ENCODE measurements around the gene MYO3A. TPM values are rescaled to one million over a fixed set of nuclear protein-coding genes. Genes with fewer than 3 reads are reported as not detected.

MYO3A gene
- total and polyA plus RNA-seq, 2 experiments from 2014 or later: 3.0 to 10.7 TPM

- Histone ChIP-seq H3K27ac (ENCODE audit: low read depth) (no peak overlapping the region), H4K20me1 (replicated peaks; ENCODE audit: insufficient read depth) (no peaks in the 10 kb centered on the region), H2AFZ (no peak overlapping the region), H3K4me3 (no peak overlapping the region), H3K4me1 (ENCODE audit: insufficient read depth) (no peaks in the 10 kb centered on the region), H3K4me2 (no peak overlapping the region), H3K9me2 (ENCODE audit: insufficient read depth) (no peaks in the 10 kb centered on the region), H3K79me2 (replicated peaks; ENCODE audit: insufficient read depth) (no peaks in the 10 kb centered on the region), H3K36me3 (ENCODE audit: insufficient read depth) (no peaks in the 10 kb centered on the region), H3K27me3 (ENCODE audit: insufficient read depth) (no peaks in the 10 kb centered on the region), H3F3A (replicated peaks; ENCODE audit: low read depth) (no peaks in the 10 kb centered on the region)
- no peak for ATAC-seq
- Mint-ChIP-seq H3K36me3 (ENCODE audit: low read depth) (no peaks in the 10 kb centered on the region; the same call in 2 of the 3 replicates), H3K4me3 (no peak overlapping the region), H3K9me3 (no peaks in the 10 kb centered on the region), H3K27ac (no peak overlapping the region), H3K27me3 (ENCODE audit: insufficient read depth, low read depth, poor library complexity) (peaks cover 4% of the 10 kb centered on the region), H3K4me1 (peaks cover 8% of the 10 kb centered on the region)
- TF ChIP-seq ETS1 (IDR thresholded peaks at IDR 0.05) (no peak), NANOG (IDR thresholded peaks at IDR 0.05; ENCODE audit: borderline replicate concordance) (no peak), ZNF462 (CRISPR knock-in tag; IDR thresholded peaks at IDR 0.05) (no peak), REST (IDR thresholded peaks at IDR 0.05; ENCODE audit: unreplicated experiment) (no peak), EZH2 (IDR thresholded peaks at IDR 0.05; ENCODE audit: low read depth, unreplicated experiment) (no peak), ZNF114 (CRISPR knock-in tag; IDR thresholded peaks at IDR 0.05) (no peak), ZNF331 (CRISPR knock-in tag; IDR thresholded peaks at IDR 0.05; ENCODE audit: low read depth) (no peak), CREB1 (CRISPR knock-in tag; IDR thresholded peaks at IDR 0.05; ENCODE audit: low read depth) (no peak), STAT1 (IDR thresholded peaks at IDR 0.05; ENCODE audit: unreplicated experiment) (no peak), CTCF (conservative IDR thresholded peaks at IDR 0.05; ENCODE audit: low read depth in 2 of 2) (no peak), POLR2AphosphoS5 (IDR thresholded peaks at IDR 0.05; ENCODE audit: low read depth) (no peak), JUNB (IDR thresholded peaks at IDR 0.05; ENCODE audit: unreplicated experiment) (no peak)
- DNase-seq (ENCODE audit: low spot score): no peak
These were observed 317.9 kb downstream of the MYO3A start for GRCh38 chr10:26251925-26252324.
